Measurements from ENCODE around the gene MRPL12. TPM values are rescaled to one million over a fixed set of nuclear protein-coding genes. Genes with fewer than 3 reads are reported as not detected.

The MRPL12 gene
- polyA plus RNA-seq, 3 donors: 21.2 to 57.0 (median 38.3) TPM

DNA sequence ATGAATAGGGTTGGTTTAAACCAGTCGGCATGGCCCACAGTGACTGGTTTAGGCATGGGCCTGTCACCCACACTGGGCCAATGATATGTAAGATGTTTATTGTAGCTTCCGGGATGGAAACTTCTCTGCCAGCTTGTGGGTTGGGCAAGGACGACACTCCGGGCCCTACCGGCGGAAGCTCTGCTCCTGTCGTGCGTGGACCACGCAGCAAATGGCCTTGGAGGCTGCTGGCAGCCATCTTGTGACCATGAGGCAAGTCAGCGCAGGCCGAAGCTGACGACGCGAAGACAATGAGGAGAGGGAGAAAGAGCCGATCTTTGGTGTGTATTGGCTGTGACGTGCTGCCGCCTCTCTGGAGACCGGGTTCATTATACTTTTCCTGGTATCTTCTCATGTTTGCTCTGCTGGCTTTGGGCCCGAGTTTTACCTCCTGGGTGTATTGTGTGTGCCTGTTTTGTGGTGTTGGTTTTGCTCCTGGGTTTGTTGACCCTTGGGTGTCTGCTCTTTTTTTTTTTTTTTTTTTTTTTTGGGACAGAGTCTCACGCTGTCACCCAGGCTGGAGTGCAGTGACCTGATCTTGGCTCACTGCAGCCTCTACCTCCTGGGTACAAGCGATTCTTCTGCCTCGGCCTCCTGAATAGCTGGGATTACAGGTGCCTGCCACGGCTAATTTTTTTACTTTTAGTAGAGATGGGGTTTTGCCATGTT lies 24.3 kb downstream of the MRPL12 start:
- H3K27me3 ChIP-seq (ENCODE audit: control insufficient read depth in 2 of 2, insufficient read depth in 2 of 2, low read length in 2 of 2): peaks cover 0 to 12% of the 10 kb centered on the region in 2 donors

DNA sequence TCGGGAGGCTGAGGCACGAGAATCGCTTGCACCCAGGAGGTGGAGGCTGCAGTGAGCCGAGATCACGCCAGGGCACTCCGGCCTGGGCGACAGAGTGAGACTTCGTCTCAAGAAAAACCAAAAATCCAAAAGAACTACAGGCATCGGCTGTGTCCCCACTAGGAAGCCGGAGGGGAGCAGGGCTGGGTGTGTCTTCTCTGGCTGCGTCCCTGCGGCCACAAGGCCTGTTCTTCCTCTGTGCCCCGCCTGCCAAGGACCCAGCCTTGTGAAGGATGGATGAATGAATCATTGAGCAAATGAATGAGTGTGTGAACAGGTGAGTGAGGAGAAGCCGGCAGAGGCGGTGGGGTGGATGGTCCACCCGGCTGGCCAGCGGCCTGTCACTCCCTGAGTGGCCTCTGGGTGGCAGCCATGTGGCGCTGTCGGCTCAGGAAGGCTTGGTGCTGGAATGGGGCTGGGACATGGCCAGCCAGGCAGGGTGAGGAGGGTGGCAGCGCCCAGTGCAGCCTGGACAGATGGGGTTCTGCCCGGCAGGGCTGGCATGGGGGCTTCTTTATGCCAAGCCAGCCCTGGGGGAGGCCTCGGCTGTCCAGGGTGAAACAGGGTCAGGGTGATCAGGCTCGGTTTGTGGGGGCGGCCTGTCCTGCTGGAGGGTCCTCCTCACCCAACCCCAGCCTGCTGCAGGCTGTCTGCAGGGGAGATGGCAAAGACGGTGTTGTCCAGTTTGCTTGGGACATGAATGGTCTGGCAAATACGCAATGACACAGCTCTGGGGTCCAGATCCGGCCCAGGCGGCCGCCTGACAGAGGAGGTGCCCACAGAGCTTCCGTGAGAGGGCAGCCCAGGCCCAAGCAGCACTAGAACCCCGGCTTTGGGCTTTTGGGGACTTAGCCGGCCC lies 30.6 kb downstream of the MRPL12 start:
- WGBS (ENCODE audit: insufficient coverage): 48% methylated on average over 29 of the region's 32 CpGs
- H3K4me3 ChIP-seq (replicated peaks in 1 of 3; ENCODE audit: low read depth in 2 of 3, low read length in 3 of 3): no peak overlapping the region
- H4K20me1 ChIP-seq (ENCODE audit: insufficient read depth, low read length): no peaks in the 10 kb centered on the region
- H3K27me3 ChIP-seq (ENCODE audit: control insufficient read depth in 2 of 2, insufficient read depth in 2 of 2, low read length in 2 of 2): no peaks in the 10 kb centered on the region
- H3K27me3 Mint-ChIP-seq (ENCODE audit: low read depth in 3 of 3): peaks cover 8 to 14% (median 9%) of the 10 kb centered on the region in 3 donors
- H3K4me1 Mint-ChIP-seq: peaks cover 23% of the 10 kb centered on the region
- H3K9me3 Mint-ChIP-seq: peaks cover 0 to 3% (median 0%) of the 10 kb centered on the region in 7 donors
- no peaks in the 10 kb centered on the region for H3K36me3 Mint-ChIP-seq
- TF ChIP-seq, protein P1, sequence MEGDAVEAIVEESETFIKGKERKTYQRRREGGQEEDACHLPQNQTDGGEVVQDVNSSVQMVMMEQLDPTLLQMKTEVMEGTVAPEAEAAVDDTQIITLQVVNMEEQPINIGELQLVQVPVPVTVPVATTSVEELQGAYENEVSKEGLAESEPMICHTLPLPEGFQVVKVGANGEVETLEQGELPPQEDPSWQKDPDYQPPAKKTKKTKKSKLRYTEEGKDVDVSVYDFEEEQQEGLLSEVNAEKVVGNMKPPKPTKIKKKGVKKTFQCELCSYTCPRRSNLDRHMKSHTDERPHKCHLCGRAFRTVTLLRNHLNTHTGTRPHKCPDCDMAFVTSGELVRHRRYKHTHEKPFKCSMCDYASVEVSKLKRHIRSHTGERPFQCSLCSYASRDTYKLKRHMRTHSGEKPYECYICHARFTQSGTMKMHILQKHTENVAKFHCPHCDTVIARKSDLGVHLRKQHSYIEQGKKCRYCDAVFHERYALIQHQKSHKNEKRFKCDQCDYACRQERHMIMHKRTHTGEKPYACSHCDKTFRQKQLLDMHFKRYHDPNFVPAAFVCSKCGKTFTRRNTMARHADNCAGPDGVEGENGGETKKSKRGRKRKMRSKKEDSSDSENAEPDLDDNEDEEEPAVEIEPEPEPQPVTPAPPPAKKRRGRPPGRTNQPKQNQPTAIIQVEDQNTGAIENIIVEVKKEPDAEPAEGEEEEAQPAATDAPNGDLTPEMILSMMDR (IDR thresholded peaks at IDR 0.05): peak; percentile 98
- peaks cover 13 to 30% of the 10 kb centered on the region in 2 donors for H3K4me1 ChIP-seq (ENCODE audit: control insufficient read depth in 1 of 2, insufficient read depth in 2 of 2, low read length in 2 of 2)
- peak; percentile 73 to 82 (median 80) for DNase-seq
- intact Hi-C loops (cut with micrococcal nuclease): no loop called here
- no peaks in the 10 kb centered on the region for H3K36me3 ChIP-seq (replicated peaks in 1 of 2; ENCODE audit: control insufficient read depth in 1 of 2, insufficient read depth in 2 of 2, low read length in 2 of 2)
- H3K9ac ChIP-seq (ENCODE audit: insufficient read depth, low read length, poor library complexity, severe bottlenecking): no peak overlapping the region
- peak overlapping the region in 1 of 2 donors; percentile 46 for H3K4me3 Mint-ChIP-seq
- peak overlapping the region in 3 of 7 donors; percentile 40 to 68 (median 58) for H3K27ac Mint-ChIP-seq
- H3K79me2 ChIP-seq (ENCODE audit: insufficient read depth, low read length): no peaks in the 10 kb centered on the region
- H2AFZ ChIP-seq (ENCODE audit: insufficient read depth, low read depth, low read length, poor library complexity, severe bottlenecking): no peak overlapping the region
- H3K4me2 ChIP-seq (replicated peaks; ENCODE audit: extremely low read depth, low read length, poor library complexity, severe bottlenecking): no peak overlapping the region
- no peak overlapping the region for H3K27ac ChIP-seq (ENCODE audit: low read depth in 1 of 2, low read length in 2 of 2)
- no peaks in the 10 kb centered on the region for H3K9me3 ChIP-seq (replicated peaks in 1 of 2; ENCODE audit: control insufficient read depth in 1 of 2, insufficient read depth in 1 of 2, low read length in 2 of 2)

More for the DNA sequence above, 24.3 kb downstream of the MRPL12 start:
- Histone ChIP-seq H2AFZ (ENCODE audit: insufficient read depth, low read depth, low read length, poor library complexity, severe bottlenecking) (no peak overlapping the region), H3K27ac (ENCODE audit: low read depth in 1 of 2, low read length in 2 of 2) (no peak overlapping the region), H3K9me3 (replicated peaks in 1 of 2; ENCODE audit: control insufficient read depth in 1 of 2, insufficient read depth in 1 of 2, low read length in 2 of 2) (no peaks in the 10 kb centered on the region), H3K9ac (ENCODE audit: insufficient read depth, low read length, poor library complexity, severe bottlenecking) (no peak overlapping the region), H3K4me3 (replicated peaks in 1 of 3; ENCODE audit: low read depth in 2 of 3, low read length in 3 of 3) (no peak overlapping the region), H3K4me1 (ENCODE audit: control insufficient read depth in 1 of 2, insufficient read depth in 2 of 2, low read length in 2 of 2) (peaks cover 1 to 5% of the 10 kb centered on the region in 2 donors), H3K79me2 (ENCODE audit: insufficient read depth, low read length) (no peaks in the 10 kb centered on the region), H4K20me1 (ENCODE audit: insufficient read depth, low read length) (no peaks in the 10 kb centered on the region), H3K36me3 (replicated peaks in 1 of 2; ENCODE audit: control insufficient read depth in 1 of 2, insufficient read depth in 2 of 2, low read length in 2 of 2) (no peaks in the 10 kb centered on the region), H3K4me2 (replicated peaks; ENCODE audit: extremely low read depth, low read length, poor library complexity, severe bottlenecking) (no peak overlapping the region)
- Mint-ChIP-seq H3K4me3 (no peak overlapping the region), H3K27ac (no peak overlapping the region), H3K27me3 (ENCODE audit: low read depth in 3 of 3) (peaks cover 17 to 24% (median 19%) of the 10 kb centered on the region in 3 donors), H3K9me3 (peaks cover 0 to 3% (median 0%) of the 10 kb centered on the region in 7 donors), H3K36me3 (no peaks in the 10 kb centered on the region), H3K4me1 (peaks cover 12% of the 10 kb centered on the region)
- 98% methylated on average over 18 of the region's 23 CpGs for WGBS (ENCODE audit: insufficient coverage)
- intact Hi-C loops (cut with micrococcal nuclease): no loop called here
- no peak for DNase-seq
- TF ChIP-seq, protein P1 (IDR thresholded peaks at IDR 0.05): no peak

All from CD14-positive monocyte (primary cell).